T1000 (cell line): Measurements from ENCODE around the gene BMPR2.

Source experiments
- DNase-seq: peaks from one replicate; lab custom pipeline; 2025; ENCODE audit warnings: mixed read lengths; lab: John Stamatoyannopoulos, UW

The BMPR2 gene

GRCh38 chr2:202599911-202600310, 223.8 kb downstream of the BMPR2 start:
- no peak for DNase-seq

GRCh38 chr2:202604699-202605098, 228.6 kb downstream of the BMPR2 start:
- no peak for DNase-seq

- no peak for DNase-seq
These were observed 229.0 kb downstream of the BMPR2 start for GRCh38 chr2:202605174-202605573.

GRCh38 chr2:202608142-202608852, 232.2 kb downstream of the BMPR2 start:
- DNase-seq: no peak

- no peak for DNase-seq
These were observed 233.4 kb downstream of the BMPR2 start for GRCh38 chr2:202609381-202610145.

GRCh38 chr2:202610380-202610779, 234.3 kb downstream of the BMPR2 start:
- no peak for DNase-seq

- DNase-seq: no peak
These were observed 236.0 kb downstream of the BMPR2 start for GRCh38 chr2:202612145-202612544.

- no peak for DNase-seq
These were observed 237.4 kb downstream of the BMPR2 start for GRCh38 chr2:202613479-202613878.
